ENCODE data around the gene DNAAF5.
"Not testable (repeated sequence)": the region's sequence is repeated elsewhere in the genome, so short reads cannot be mapped to it uniquely, and the experiment has no call there.

DNAAF5 gene

DNA sequence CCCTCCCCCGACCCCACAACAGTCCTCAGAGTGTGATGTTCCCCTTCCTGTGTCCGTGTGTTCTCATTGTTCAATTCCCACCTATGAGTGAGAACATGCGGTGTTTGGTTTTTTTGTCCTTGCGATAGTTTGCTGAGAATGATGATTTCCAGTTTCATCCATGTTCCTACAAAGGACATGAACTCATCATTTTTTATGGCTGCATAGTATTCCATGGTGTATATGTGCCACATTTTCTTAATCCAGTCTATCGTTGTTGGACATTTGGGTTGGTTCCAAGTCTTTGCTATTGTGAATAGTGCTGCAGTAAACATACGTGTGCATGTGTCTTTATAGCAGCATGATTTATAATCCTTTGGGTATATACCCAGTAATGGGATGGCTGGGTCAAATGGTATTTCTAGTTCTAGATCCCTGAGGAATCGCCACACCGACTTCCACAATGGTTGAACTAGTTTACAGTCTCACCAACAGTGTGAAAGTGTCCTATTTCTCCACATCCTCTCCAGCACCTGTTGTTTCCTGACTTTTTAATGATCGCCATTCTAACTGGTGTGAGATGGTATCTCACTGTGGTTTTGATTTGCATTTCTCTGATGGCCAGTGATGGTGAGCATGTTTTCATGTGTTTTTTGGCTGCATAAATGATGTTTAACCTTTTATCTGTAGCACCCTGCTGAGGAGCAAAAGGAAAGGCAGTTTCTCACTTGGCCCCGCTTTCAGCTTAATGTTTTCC is 70.1 kb downstream of the DNAAF5 start:
- not testable (repeated sequence) for H2BK5ac ChIP-seq (ENCODE audit: low read length); H3K56ac ChIP-seq (ENCODE audit: low read length); H2BK15ac ChIP-seq (replicated peaks; ENCODE audit: low read depth); H2AK5ac ChIP-seq (ENCODE audit: low read length); H4K8ac ChIP-seq (ENCODE audit: low read depth, low read length); H2BK120ac ChIP-seq (ENCODE audit: low read depth, low read length); H3K9ac ChIP-seq (ENCODE audit: low read length); DNase-seq; H3K18ac ChIP-seq (ENCODE audit: low read length); H3K4me1 ChIP-seq (ENCODE audit: control insufficient read depth, low read depth, low read length); H3K4me2 ChIP-seq (ENCODE audit: low read length); H3K27ac ChIP-seq (ENCODE audit: low read depth, low read length); H3K23ac ChIP-seq (ENCODE audit: low read length); H3K36me3 ChIP-seq (ENCODE audit: control insufficient read depth, insufficient read depth, low read length); H3K79me2 ChIP-seq (ENCODE audit: control insufficient read depth, insufficient read depth, low read length); H3K27me3 ChIP-seq (ENCODE audit: insufficient read depth, low read length, poor library complexity); H3K79me1 ChIP-seq (ENCODE audit: low read length); H3K4ac ChIP-seq (ENCODE audit: low read depth, low read length); H3K4me3 ChIP-seq (ENCODE audit: low read length); H4K5ac ChIP-seq (ENCODE audit: low read length)
- no CpG with 5 or more reads among the region's 10 CpGs for WGBS (ENCODE audit: extremely low coverage, insufficient coverage, low lambda C conversion rate)

- DNase-seq = no peak
These were observed 72.5 kb downstream of the DNAAF5 start for GRCh38 chr7:798921-799470.

GRCh38 chr7:800692-801091 is 74.2 kb downstream of the DNAAF5 start:
- Histone ChIP-seq H3K4me2 (ENCODE audit: low read length) (no peak overlapping the region), H3K4ac (ENCODE audit: low read depth, low read length) (no peak overlapping the region), H3K4me1 (ENCODE audit: control insufficient read depth, low read depth, low read length) (no peaks in the 10 kb centered on the region), H3K56ac (ENCODE audit: low read length) (no peak overlapping the region), H2BK120ac (ENCODE audit: low read depth, low read length) (no peak overlapping the region), H4K8ac (ENCODE audit: low read depth, low read length) (no peak overlapping the region), H3K23ac (ENCODE audit: low read length) (no peak overlapping the region), H3K36me3 (ENCODE audit: control insufficient read depth, insufficient read depth, low read length) (no peaks in the 10 kb centered on the region), H3K79me1 (ENCODE audit: low read length) (no peaks in the 10 kb centered on the region), H4K5ac (ENCODE audit: low read length) (no peak overlapping the region), H2AK5ac (ENCODE audit: low read length) (no peak overlapping the region), H3K9ac (ENCODE audit: low read length) (no peak overlapping the region), H3K27me3 (ENCODE audit: insufficient read depth, low read length, poor library complexity) (no peaks in the 10 kb centered on the region), H3K79me2 (ENCODE audit: control insufficient read depth, insufficient read depth, low read length) (no peaks in the 10 kb centered on the region), H2BK5ac (ENCODE audit: low read length) (no peak overlapping the region), H3K18ac (ENCODE audit: low read length) (no peak overlapping the region), H2BK15ac (replicated peaks; ENCODE audit: low read depth) (no peak overlapping the region), H3K4me3 (ENCODE audit: low read length) (no peak overlapping the region), H3K27ac (ENCODE audit: low read depth, low read length) (no peak overlapping the region)
- no CpG with 5 or more reads among the region's 7 CpGs for WGBS (ENCODE audit: extremely low coverage, insufficient coverage, low lambda C conversion rate)
- DNase-seq = no peak

More at GRCh38 chr7:798921-799470, 72.5 kb downstream of the DNAAF5 start:
- no peaks in the 10 kb centered on the region for H3K36me3 ChIP-seq (ENCODE audit: control insufficient read depth, insufficient read depth, low read length)
- H2BK15ac ChIP-seq (replicated peaks; ENCODE audit: low read depth) = no peak overlapping the region
- H4K5ac ChIP-seq (ENCODE audit: low read length) = no peak overlapping the region
- no peak overlapping the region for H2AK5ac ChIP-seq (ENCODE audit: low read length)
- H3K4me3 ChIP-seq (ENCODE audit: low read length) = no peak overlapping the region
- no peaks in the 10 kb centered on the region for H3K4me1 ChIP-seq (ENCODE audit: control insufficient read depth, low read depth, low read length)
- H3K23ac ChIP-seq (ENCODE audit: low read length) = no peak overlapping the region
- H2BK5ac ChIP-seq (ENCODE audit: low read length) = no peak overlapping the region
- no peaks in the 10 kb centered on the region for H3K79me1 ChIP-seq (ENCODE audit: low read length)
- no peak overlapping the region for H3K4ac ChIP-seq (ENCODE audit: low read depth, low read length)
- H4K8ac ChIP-seq (ENCODE audit: low read depth, low read length) = no peak overlapping the region
- no peak overlapping the region for H3K27ac ChIP-seq (ENCODE audit: low read depth, low read length)
- no peaks in the 10 kb centered on the region for H3K27me3 ChIP-seq (ENCODE audit: insufficient read depth, low read length, poor library complexity)
- no peak overlapping the region for H3K56ac ChIP-seq (ENCODE audit: low read length)
- no peaks in the 10 kb centered on the region for H3K79me2 ChIP-seq (ENCODE audit: control insufficient read depth, insufficient read depth, low read length)
- H2BK120ac ChIP-seq (ENCODE audit: low read depth, low read length) = no peak overlapping the region
- H3K4me2 ChIP-seq (ENCODE audit: low read length) = no peak overlapping the region
- no peak overlapping the region for H3K18ac ChIP-seq (ENCODE audit: low read length)
- no peak overlapping the region for H3K9ac ChIP-seq (ENCODE audit: low read length)
- WGBS (ENCODE audit: extremely low coverage, insufficient coverage, low lambda C conversion rate) = no CpG with 5 or more reads among the region's 12 CpGs

DNA sequence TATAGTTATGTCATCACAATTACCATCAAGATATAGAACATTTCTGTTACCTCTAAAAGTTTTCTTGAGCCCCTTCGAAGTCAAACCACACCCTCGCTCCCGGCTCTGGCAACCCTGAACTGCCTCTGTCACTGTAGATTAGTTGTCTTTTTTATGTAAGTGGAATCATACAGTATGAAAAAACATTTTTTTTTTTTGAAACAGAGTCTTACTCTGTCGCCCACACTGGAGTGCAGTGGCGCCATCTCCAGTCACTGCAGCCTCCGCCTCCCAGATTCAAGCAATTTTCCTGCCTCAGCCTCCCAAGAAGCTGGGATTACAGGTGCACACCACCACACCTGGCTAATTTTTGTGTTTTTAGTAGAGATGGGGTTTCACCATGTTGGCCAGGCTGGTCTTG is 74.9 kb downstream of the DNAAF5 start:
- WGBS (ENCODE audit: extremely low coverage, insufficient coverage, low lambda C conversion rate) = no CpG with 5 or more reads among the region's 6 CpGs
- H2AK5ac ChIP-seq (ENCODE audit: low read length); H3K56ac ChIP-seq (ENCODE audit: low read length); H4K5ac ChIP-seq (ENCODE audit: low read length); H2BK15ac ChIP-seq (replicated peaks; ENCODE audit: low read depth); H3K4me3 ChIP-seq (ENCODE audit: low read length); H3K9ac ChIP-seq (ENCODE audit: low read length); H3K4ac ChIP-seq (ENCODE audit: low read depth, low read length); H3K4me2 ChIP-seq (ENCODE audit: low read length); DNase-seq; H3K27ac ChIP-seq (ENCODE audit: low read depth, low read length); H3K23ac ChIP-seq (ENCODE audit: low read length); H3K36me3 ChIP-seq (ENCODE audit: control insufficient read depth, insufficient read depth, low read length); H3K27me3 ChIP-seq (ENCODE audit: insufficient read depth, low read length, poor library complexity); H4K8ac ChIP-seq (ENCODE audit: low read depth, low read length); H3K4me1 ChIP-seq (ENCODE audit: control insufficient read depth, low read depth, low read length); H3K18ac ChIP-seq (ENCODE audit: low read length); H3K79me2 ChIP-seq (ENCODE audit: control insufficient read depth, insufficient read depth, low read length); H3K79me1 ChIP-seq (ENCODE audit: low read length); H2BK5ac ChIP-seq (ENCODE audit: low read length); H2BK120ac ChIP-seq (ENCODE audit: low read depth, low read length): not testable (repeated sequence)

DNA sequence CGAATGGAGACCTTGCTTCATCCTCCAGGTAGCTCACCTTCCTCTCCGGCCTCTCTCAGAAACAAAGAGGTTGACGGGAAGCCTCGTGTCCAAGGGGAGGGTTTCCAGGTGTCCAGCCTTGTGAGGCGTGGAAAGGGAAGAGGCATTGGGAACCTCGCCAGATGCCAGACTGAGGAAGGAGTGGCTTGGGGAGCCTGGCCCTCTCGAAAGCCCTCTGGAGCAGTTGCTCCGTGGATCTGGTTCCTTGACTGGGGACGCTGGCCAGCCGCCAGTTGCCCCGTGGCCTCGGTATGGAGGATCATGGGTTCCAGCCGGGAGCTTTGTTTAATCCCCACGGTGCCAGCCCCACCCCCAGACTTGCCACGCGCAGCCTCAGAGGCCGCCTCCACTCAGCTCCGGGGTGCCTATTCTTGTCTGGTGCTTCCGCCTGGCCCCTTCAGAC is 75.5 kb downstream of the DNAAF5 start:
- H2AK5ac ChIP-seq (ENCODE audit: low read length) = no peak overlapping the region
- no peak overlapping the region for H4K8ac ChIP-seq (ENCODE audit: low read depth, low read length)
- no peaks in the 10 kb centered on the region for H3K4me1 ChIP-seq (ENCODE audit: control insufficient read depth, low read depth, low read length)
- H3K4me2 ChIP-seq (ENCODE audit: low read length) = no peak overlapping the region
- H3K18ac ChIP-seq (ENCODE audit: low read length) = no peak overlapping the region
- H4K5ac ChIP-seq (ENCODE audit: low read length) = no peak overlapping the region
- H3K56ac ChIP-seq (ENCODE audit: low read length) = no peak overlapping the region
- H3K79me1 ChIP-seq (ENCODE audit: low read length) = no peaks in the 10 kb centered on the region
- no peak overlapping the region for H2BK15ac ChIP-seq (replicated peaks; ENCODE audit: low read depth)
- H3K36me3 ChIP-seq (ENCODE audit: control insufficient read depth, insufficient read depth, low read length) = no peaks in the 10 kb centered on the region
- H3K27ac ChIP-seq (ENCODE audit: low read depth, low read length) = no peak overlapping the region
- no peaks in the 10 kb centered on the region for H3K27me3 ChIP-seq (ENCODE audit: insufficient read depth, low read length, poor library complexity)
- no peak overlapping the region for H3K9ac ChIP-seq (ENCODE audit: low read length)
- DNase-seq = no peak
- H3K4me3 ChIP-seq (ENCODE audit: low read length) = no peak overlapping the region
- no CpG with 5 or more reads among the region's 19 CpGs for WGBS (ENCODE audit: extremely low coverage, insufficient coverage, low lambda C conversion rate)
- H3K4ac ChIP-seq (ENCODE audit: low read depth, low read length) = no peak overlapping the region
- H3K79me2 ChIP-seq (ENCODE audit: control insufficient read depth, insufficient read depth, low read length) = no peaks in the 10 kb centered on the region
- H3K23ac ChIP-seq (ENCODE audit: low read length) = no peak overlapping the region
- no peak overlapping the region for H2BK120ac ChIP-seq (ENCODE audit: low read depth, low read length)
- H2BK5ac ChIP-seq (ENCODE audit: low read length) = no peak overlapping the region

Data from mesendoderm (in vitro differentiated cells).